GM12872 (cell line): ENCODE results near the gene CCDC85A.

ENCODE experiments used
- CTCF ChIP-seq: IDR thresholded peaks from 3 replicates; pipeline ENCODE4 v1.5.1; 2011; ENCODE audit warnings: low read depth, mild to moderate bottlenecking, low read length, moderate library complexity; ENCODE audit not compliant: insufficient read depth

Gene CCDC85A

GRCh38 chr2:56344771-56345170 is 161.0 kb downstream of the CCDC85A start:
- no peak for TF ChIP-seq CTCF

- TF ChIP-seq CTCF = no peak
Measured at GRCh38 chr2:56347881-56348280, 164.1 kb downstream of the CCDC85A start.

- TF ChIP-seq CTCF = no peak
Measured at GRCh38 chr2:56348392-56349210, 164.8 kb downstream of the CCDC85A start.

- TF ChIP-seq CTCF = no peak
Measured at GRCh38 chr2:56357655-56358295, 174.0 kb downstream of the CCDC85A start.

GRCh38 chr2:56361844-56362243 is 178.1 kb downstream of the CCDC85A start:
- no peak for TF ChIP-seq CTCF

GRCh38 chr2:56364902-56365301 is 181.1 kb downstream of the CCDC85A start:
- TF ChIP-seq CTCF = no peak

- TF ChIP-seq CTCF = no peak
Measured at GRCh38 chr2:56369316-56369715, 185.5 kb downstream of the CCDC85A start.
